Transverse colon (tissue), 4 donors: ENCODE data around the gene PXT1. TPM values are rescaled to one million over a fixed set of nuclear protein-coding genes. Genes with fewer than 3 reads are reported as not detected.

Source experiments
- DNase-seq: peaks from one replicate; pipeline ENCODE4 v3.0.0-alpha.2; 2019
- H3K27ac ChIP-seq, 4 donors: fragments of 200-600 bp; sonication (generic); 2 replicates each; pipeline ENCODE4 v1.5.1; 2016 to 2018; ENCODE audit warnings: inconsistent platforms in 4 of 4
- H3K27me3 ChIP-seq: fragments of 200-600 bp; sonication (generic); 2 replicates; pipeline ENCODE4 v1.5.1; 2017; ENCODE audit warnings: inconsistent platforms
- H3K36me3 ChIP-seq, 4 donors: fragments of 200-600 bp; sonication (generic); 2 replicates each; pipeline ENCODE4 v1.5.1; 2017 to 2019; ENCODE audit warnings: inconsistent platforms in 4 of 4
- H3K4me1 ChIP-seq, 4 donors: fragments of 200-600 bp; sonication (generic); 2 replicates each; pipeline ENCODE4 v1.5.1; 2017 to 2020; ENCODE audit warnings: inconsistent platforms in 4 of 4
- H3K4me3 ChIP-seq, 4 donors: fragments of 200-600 bp; sonication (generic); 1 replicate in 1 of 4; 2 replicates in 3 of 4; pipeline versions ENCODE4 v1.5.1 to v1.6.1; 2017 to 2019; ENCODE audit warnings: inconsistent platforms in 4 of 4
- H3K9me3 ChIP-seq, 2 donors: fragments of 200-600 bp; sonication (generic); 2 replicates each; pipeline ENCODE4 v1.5.1; 2017 to 2019; ENCODE audit warnings: inconsistent platforms in 2 of 2
- EP300 ChIP-seq: sonication (generic); formaldehyde crosslinking; IDR thresholded peaks from one replicate; pipeline ENCODE4 v1.6.1; 2017; ENCODE audit warnings: antibody characterized with exemption, low read depth
- POLR2A ChIP-seq: fragments of 450-650 bp; IDR thresholded peaks from one replicate; pipeline ENCODE4 v1.6.1; 2016; ENCODE audit warnings: antibody characterized with exemption, mild to moderate bottlenecking, moderate library complexity
- POLR2AphosphoS5 ChIP-seq, 3 donors: sonication (generic); formaldehyde crosslinking; IDR thresholded peaks; one replicate each; pipeline ENCODE4 v1.6.1; 2016; ENCODE audit warnings: antibody characterized with exemption in 3 of 3
- WGBS, 2 donors: methylation state at CpG; one replicate each; pipeline ENCODE4 v1.1.5; 2018; ENCODE audit warnings: low coverage in 1 of 2; 5-methylcytosine and 5-hydroxymethylcytosine counted together
- in situ Hi-C, 4 donors: fragments of 200-750 bp; cut with MboI; loops; one replicate each; pipeline versions ENCODE4 v1.15.0 to v1.15.1; 2017; ENCODE audit warnings: low sequenced_read_pairs in 3 of 4, low pct_ligation_motif_present in 1 of 4, low pct_unique_long_range_greater_than_20kb in 1 of 4
- intact Hi-C: fragments of 100-400 bp; cut with DNase I; formaldehyde crosslinking; loops from one replicate; pipeline ENCODE4 v1.15.1; 2023; ENCODE audit warnings: low total_unique reads
- total RNA-seq, 4 donors: library from RNA; depleted of rRNA; stranded (reverse); fragments of >200 nt; gene quantifications; one replicate each; pipeline ENCODE4 v1.1.0, GENCODE V29; 2016
- TF ChIP-seq, protein P1 (sequence below), 5 experiments: fragments of 200-600 bp in 3 of 5; fragments of 450-650 bp in 2 of 5; sonication (generic) in 3 of 5; IDR thresholded peaks; 1 replicate in 2 of 5; 2 replicates in 3 of 5; pipeline ENCODE4 v1.5.1; 2016 to 2017; ENCODE audit warnings: antibody characterized with exemption in 5 of 5, inconsistent platforms in 3 of 5, mild to moderate bottlenecking in 2 of 5, moderate library complexity in 1 of 5

PXT1 gene
- total RNA-seq, 4 donors from 2014 or later, result 0.14 TPM; not detected in 3

DNA sequence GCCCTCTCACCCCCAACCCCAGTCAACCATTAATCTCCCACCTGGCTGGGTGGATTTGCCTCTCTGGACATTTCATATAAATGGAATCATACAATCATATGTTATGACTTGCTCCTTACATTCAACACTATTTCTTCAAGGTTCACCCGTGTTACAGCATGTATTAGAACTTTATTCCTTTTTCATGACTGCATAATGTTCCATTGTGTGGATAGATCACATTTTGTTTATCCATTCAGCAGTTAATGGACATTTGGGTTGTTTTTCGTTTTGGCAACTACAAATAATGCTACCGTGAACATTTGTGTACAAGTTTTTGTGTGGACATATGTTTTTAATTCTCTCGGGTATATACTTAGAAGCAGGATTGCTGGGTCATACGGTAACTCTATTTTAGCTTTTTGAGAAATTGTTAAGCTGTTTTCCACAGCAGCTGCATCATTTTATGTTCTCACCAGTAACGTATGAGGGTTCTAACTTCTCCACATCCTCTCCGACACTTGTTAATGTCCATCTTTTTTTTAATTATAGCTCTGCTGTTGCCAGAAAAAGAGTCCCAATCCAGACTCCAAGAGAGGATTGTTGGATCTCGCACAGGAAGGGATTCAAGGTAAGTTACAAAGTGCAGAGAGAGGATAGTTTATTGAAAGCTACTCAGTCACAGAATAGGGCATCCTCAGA is 90.0 kb downstream of the PXT1 start:
- in situ Hi-C loops, result loop anchor here in 3 of 4 donors (10.0 to 25.0 kb wide), 3 partner anchors 240 to 340 kb away; partner anchors contain the start of genes SLC26A8 (in 3 of the 3) and MAPK14 (in 1 of the 3)
- WGBS, 2 donors, result 90 to 92% methylated on average over 8 of the region's 8 CpGs

DNA sequence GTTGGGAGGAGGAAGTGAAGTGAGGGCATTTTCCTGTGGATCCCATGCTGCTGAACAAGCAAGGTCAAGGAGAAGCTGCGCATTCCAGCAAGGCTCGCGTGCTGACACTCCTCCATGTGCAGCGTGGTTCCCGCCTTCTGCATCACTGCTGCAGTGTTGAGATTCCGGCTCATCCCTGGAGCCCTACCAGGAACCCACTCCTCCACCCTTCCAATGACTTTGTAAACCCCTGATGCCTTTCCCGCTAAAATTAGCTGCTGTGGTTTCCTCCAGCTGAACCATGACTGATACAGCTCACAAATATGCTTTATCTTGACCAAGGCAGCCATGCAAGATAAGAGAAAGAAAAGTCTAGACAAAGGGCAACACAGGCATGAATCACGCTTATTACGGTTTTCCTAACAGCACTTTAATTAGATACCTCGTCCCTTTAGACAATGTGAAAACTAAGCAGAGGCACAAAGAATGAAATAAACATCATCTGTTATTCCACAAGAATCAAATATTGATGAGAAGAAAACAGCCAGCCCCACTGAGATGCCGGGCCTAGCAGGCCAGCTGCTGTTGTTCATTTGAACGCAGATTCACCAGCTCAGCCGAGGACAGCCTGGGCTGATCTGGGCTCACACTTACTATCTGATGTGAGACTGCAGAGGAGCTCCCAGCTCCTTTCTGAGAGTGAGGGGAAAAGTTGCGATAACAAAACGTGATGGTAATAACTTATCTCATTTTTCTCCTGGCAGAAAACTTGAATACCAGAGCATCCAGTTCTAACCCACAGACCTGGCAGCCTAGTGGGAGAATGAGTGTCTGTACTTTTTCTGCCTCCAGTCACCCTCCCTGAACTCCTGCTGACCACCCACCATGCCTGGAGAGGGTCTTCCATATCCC is 91.7 kb downstream of the PXT1 start:
- H3K27ac ChIP-seq, result no peak overlapping the region
- no peak for DNase-seq
- no peak for TF ChIP-seq POLR2AphosphoS5 (IDR thresholded peaks at IDR 0.05)
- no peak for TF ChIP-seq POLR2A
- no peak for TF ChIP-seq EP300
- TF ChIP-seq, protein P1, sequence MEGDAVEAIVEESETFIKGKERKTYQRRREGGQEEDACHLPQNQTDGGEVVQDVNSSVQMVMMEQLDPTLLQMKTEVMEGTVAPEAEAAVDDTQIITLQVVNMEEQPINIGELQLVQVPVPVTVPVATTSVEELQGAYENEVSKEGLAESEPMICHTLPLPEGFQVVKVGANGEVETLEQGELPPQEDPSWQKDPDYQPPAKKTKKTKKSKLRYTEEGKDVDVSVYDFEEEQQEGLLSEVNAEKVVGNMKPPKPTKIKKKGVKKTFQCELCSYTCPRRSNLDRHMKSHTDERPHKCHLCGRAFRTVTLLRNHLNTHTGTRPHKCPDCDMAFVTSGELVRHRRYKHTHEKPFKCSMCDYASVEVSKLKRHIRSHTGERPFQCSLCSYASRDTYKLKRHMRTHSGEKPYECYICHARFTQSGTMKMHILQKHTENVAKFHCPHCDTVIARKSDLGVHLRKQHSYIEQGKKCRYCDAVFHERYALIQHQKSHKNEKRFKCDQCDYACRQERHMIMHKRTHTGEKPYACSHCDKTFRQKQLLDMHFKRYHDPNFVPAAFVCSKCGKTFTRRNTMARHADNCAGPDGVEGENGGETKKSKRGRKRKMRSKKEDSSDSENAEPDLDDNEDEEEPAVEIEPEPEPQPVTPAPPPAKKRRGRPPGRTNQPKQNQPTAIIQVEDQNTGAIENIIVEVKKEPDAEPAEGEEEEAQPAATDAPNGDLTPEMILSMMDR (IDR thresholded peaks at IDR 0.05), result no peak
- H3K4me3 ChIP-seq, result no peak overlapping the region
- H3K4me1 ChIP-seq, result no peaks in the 10 kb centered on the region
- H3K9me3 ChIP-seq, result no peaks in the 10 kb centered on the region
- 62 to 80% methylated on average over 3 to 15 of the region's 15 CpGs for WGBS, 2 donors
- H3K27me3 ChIP-seq, result no peaks in the 10 kb centered on the region
- in situ Hi-C loops (loop anchor here in 3 of 4 donors (10.0 to 25.0 kb wide), 3 partner anchors 239 to 339 kb away; partner anchors contain the start of genes SLC26A8 (in 3 of the 3) and MAPK14 (in 1 of the 3)), intact Hi-C loops (no loop called here)
- H3K36me3 ChIP-seq, result no peaks in the 10 kb centered on the region

More for the DNA sequence above, 90.0 kb downstream of the PXT1 start:
- H3K4me3 ChIP-seq, result no peak overlapping the region
- H3K9me3 ChIP-seq, result no peaks in the 10 kb centered on the region
- H3K36me3 ChIP-seq, result no peaks in the 10 kb centered on the region
- DNase-seq, result no peak
- intact Hi-C loops, result no loop called here
- H3K4me1 ChIP-seq, result no peaks in the 10 kb centered on the region
- H3K27ac ChIP-seq, result no peak overlapping the region
- no peaks in the 10 kb centered on the region for H3K27me3 ChIP-seq
- TF ChIP-seq, protein P1 (IDR thresholded peaks at IDR 0.05), result no peak
- TF ChIP-seq POLR2AphosphoS5 (IDR thresholded peaks at IDR 0.05), result no peak
- no peak for TF ChIP-seq EP300
- TF ChIP-seq POLR2A, result no peak

DNA sequence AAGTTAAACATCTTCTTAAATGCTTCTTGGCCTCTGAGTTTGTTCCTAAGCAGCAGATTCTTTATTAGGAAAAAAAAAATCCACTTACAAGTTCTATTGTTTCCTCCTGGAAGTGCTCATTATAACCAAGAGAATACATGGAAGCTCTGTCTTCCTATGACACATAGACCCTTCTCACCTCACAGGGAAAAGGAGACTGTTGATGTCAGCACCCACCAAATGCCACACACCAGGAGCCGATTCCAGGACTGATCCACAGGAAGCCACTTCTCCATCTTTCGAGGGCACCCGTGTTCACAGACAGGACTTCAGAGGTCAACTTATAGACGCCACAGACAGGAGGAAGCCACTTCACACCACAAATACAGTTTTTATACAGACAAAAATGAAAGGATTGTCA is 92.6 kb downstream of the PXT1 start:
- no peak for DNase-seq
- H3K27ac ChIP-seq, result no peak overlapping the region
- in situ Hi-C loops, result loop anchor here in 3 of 4 donors (10.0 to 25.0 kb wide), 3 partner anchors 238 to 338 kb away; partner anchors contain the start of genes SLC26A8 (in 3 of the 3) and MAPK14 (in 1 of the 3)
- no peaks in the 10 kb centered on the region for H3K27me3 ChIP-seq
- 86% methylated on average over 4 of the region's 4 CpGs; no CpG with 5 or more reads in 1 of the 2 donors for WGBS, 2 donors
- H3K36me3 ChIP-seq, result no peaks in the 10 kb centered on the region
- no peak overlapping the region for H3K4me3 ChIP-seq
- TF ChIP-seq, protein P1 (IDR thresholded peaks at IDR 0.05), result no peak
- TF ChIP-seq EP300 (no peak), POLR2AphosphoS5 (IDR thresholded peaks at IDR 0.05) (no peak), POLR2A (no peak)
- no peaks in the 10 kb centered on the region for H3K9me3 ChIP-seq
- H3K4me1 ChIP-seq, result no peaks in the 10 kb centered on the region
- intact Hi-C loops, result no loop called here

DNA sequence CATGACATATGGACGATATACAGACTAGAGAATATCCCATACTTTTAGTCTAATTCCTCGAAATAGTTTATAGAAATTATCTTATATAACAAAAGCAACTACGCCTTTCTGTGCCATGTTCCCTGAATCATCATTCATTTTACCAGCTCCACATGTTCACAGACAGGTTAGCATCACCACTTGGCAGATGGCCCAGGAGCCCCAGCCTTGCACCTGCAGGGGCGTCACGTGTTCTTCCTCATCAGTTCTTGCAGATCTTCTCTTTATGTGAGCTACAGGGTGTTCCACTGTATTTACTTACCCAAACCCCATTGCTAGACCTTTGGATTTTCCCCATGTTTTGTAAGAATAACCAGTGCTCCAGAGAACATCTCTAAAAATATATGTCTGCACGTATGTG is 93.4 kb downstream of the PXT1 start:
- Histone ChIP-seq H3K4me1 (no peaks in the 10 kb centered on the region), H3K27ac (no peak overlapping the region), H3K36me3 (no peaks in the 10 kb centered on the region), H3K4me3 (no peak overlapping the region), H3K9me3 (no peaks in the 10 kb centered on the region), H3K27me3 (no peaks in the 10 kb centered on the region)
- peak; percentile 75 for DNase-seq
- in situ Hi-C loops, result no loop called here
- TF ChIP-seq, protein P1 (IDR thresholded peaks at IDR 0.05), result no peak
- no peak for TF ChIP-seq POLR2AphosphoS5 (IDR thresholded peaks at IDR 0.05)
- 49 to 50% methylated on average over 3 to 6 of the region's 6 CpGs for WGBS, 2 donors
- intact Hi-C loops, result loop anchor here (5.0 kb wide), 1 partner anchor 37 kb away; no protein-coding TSS in a partner anchor
